ENCODE data around the gene FAM149A.

Gene FAM149A

DNA sequence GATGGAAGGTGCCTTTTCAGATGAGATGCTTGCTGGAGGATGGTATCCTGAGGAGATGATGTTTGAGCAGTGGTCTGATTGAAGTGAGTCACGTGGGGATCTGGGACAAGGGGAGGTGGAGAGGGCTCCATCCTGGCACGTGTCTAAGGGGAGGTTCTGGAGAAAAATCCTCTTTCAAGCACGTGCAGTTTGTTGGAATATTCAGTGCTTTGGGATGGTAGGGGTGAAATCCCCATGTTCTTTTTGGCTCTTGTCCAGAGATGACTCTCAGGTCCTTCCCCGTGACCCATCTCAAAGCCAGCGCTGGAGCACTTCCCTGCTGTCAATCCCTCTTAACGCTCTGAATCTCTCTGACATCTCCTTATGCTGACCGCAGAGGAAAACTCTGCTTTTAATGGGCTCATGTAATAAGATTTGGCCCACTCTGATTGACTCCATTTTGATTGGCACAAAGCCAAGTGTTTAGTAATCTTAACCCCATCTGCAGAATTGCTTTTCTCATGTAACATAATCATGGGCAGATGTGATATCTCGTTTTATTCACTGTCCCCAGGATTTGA, 112.0 kb downstream of the FAM149A start (continued):
- TF ChIP-seq, protein P1, sequence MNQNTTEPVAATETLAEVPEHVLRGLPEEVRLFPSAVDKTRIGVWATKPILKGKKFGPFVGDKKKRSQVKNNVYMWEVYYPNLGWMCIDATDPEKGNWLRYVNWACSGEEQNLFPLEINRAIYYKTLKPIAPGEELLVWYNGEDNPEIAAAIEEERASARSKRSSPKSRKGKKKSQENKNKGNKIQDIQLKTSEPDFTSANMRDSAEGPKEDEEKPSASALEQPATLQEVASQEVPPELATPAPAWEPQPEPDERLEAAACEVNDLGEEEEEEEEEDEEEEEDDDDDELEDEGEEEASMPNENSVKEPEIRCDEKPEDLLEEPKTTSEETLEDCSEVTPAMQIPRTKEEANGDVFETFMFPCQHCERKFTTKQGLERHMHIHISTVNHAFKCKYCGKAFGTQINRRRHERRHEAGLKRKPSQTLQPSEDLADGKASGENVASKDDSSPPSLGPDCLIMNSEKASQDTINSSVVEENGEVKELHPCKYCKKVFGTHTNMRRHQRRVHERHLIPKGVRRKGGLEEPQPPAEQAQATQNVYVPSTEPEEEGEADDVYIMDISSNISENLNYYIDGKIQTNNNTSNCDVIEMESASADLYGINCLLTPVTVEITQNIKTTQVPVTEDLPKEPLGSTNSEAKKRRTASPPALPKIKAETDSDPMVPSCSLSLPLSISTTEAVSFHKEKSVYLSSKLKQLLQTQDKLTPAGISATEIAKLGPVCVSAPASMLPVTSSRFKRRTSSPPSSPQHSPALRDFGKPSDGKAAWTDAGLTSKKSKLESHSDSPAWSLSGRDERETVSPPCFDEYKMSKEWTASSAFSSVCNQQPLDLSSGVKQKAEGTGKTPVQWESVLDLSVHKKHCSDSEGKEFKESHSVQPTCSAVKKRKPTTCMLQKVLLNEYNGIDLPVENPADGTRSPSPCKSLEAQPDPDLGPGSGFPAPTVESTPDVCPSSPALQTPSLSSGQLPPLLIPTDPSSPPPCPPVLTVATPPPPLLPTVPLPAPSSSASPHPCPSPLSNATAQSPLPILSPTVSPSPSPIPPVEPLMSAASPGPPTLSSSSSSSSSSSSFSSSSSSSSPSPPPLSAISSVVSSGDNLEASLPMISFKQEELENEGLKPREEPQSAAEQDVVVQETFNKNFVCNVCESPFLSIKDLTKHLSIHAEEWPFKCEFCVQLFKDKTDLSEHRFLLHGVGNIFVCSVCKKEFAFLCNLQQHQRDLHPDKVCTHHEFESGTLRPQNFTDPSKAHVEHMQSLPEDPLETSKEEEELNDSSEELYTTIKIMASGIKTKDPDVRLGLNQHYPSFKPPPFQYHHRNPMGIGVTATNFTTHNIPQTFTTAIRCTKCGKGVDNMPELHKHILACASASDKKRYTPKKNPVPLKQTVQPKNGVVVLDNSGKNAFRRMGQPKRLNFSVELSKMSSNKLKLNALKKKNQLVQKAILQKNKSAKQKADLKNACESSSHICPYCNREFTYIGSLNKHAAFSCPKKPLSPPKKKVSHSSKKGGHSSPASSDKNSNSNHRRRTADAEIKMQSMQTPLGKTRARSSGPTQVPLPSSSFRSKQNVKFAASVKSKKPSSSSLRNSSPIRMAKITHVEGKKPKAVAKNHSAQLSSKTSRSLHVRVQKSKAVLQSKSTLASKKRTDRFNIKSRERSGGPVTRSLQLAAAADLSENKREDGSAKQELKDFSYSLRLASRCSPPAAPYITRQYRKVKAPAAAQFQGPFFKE (tag by site-specific recombination; IDR thresholded peaks at IDR 0.05; ENCODE audit: borderline replicate concordance): no peak
- TF ChIP-seq ZNF114 (tag by site-specific recombination; IDR thresholded peaks at IDR 0.05): no peak
- TF ChIP-seq ZNF560 (tag by site-specific recombination; IDR thresholded peaks at IDR 0.05; ENCODE audit: borderline replicate concordance): no peak
- TF ChIP-seq ZNF473 (tag by site-specific recombination; IDR thresholded peaks at IDR 0.05): no peak
- TF ChIP-seq HOXA7 (CRISPR knock-in tag; IDR thresholded peaks at IDR 0.05; ENCODE audit: borderline replicate concordance): no peak
- no peak for TF ChIP-seq ZNF2 (tag by site-specific recombination; IDR thresholded peaks at IDR 0.05)
- peak; percentile 65 for TF ChIP-seq ZNF558 (tag by site-specific recombination; IDR thresholded peaks at IDR 0.05)
- no peak for TF ChIP-seq ZNF354C (tag by site-specific recombination; IDR thresholded peaks at IDR 0.05; ENCODE audit: borderline replicate concordance, low read depth)
- TF ChIP-seq, protein P2, sequence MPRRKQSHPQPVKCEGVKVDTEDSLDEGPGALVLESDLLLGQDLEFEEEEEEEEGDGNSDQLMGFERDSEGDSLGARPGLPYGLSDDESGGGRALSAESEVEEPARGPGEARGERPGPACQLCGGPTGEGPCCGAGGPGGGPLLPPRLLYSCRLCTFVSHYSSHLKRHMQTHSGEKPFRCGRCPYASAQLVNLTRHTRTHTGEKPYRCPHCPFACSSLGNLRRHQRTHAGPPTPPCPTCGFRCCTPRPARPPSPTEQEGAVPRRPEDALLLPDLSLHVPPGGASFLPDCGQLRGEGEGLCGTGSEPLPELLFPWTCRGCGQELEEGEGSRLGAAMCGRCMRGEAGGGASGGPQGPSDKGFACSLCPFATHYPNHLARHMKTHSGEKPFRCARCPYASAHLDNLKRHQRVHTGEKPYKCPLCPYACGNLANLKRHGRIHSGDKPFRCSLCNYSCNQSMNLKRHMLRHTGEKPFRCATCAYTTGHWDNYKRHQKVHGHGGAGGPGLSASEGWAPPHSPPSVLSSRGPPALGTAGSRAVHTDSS (tag by site-specific recombination; IDR thresholded peaks at IDR 0.05): no peak
- no peak for TF ChIP-seq ZNF514 (tag by site-specific recombination; IDR thresholded peaks at IDR 0.05)
- TF ChIP-seq, protein P3, sequence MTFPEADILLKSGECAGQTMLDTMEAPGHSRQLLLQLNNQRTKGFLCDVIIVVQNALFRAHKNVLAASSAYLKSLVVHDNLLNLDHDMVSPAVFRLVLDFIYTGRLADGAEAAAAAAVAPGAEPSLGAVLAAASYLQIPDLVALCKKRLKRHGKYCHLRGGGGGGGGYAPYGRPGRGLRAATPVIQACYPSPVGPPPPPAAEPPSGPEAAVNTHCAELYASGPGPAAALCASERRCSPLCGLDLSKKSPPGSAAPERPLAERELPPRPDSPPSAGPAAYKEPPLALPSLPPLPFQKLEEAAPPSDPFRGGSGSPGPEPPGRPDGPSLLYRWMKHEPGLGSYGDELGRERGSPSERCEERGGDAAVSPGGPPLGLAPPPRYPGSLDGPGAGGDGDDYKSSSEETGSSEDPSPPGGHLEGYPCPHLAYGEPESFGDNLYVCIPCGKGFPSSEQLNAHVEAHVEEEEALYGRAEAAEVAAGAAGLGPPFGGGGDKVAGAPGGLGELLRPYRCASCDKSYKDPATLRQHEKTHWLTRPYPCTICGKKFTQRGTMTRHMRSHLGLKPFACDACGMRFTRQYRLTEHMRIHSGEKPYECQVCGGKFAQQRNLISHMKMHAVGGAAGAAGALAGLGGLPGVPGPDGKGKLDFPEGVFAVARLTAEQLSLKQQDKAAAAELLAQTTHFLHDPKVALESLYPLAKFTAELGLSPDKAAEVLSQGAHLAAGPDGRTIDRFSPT (tag by site-specific recombination; IDR thresholded peaks at IDR 0.05): peak; percentile 43; the same call in 1 of the 2 replicates
- no peak for TF ChIP-seq ZNF175 (tag by site-specific recombination; IDR thresholded peaks at IDR 0.05)
- TF ChIP-seq SP3 (tag by site-specific recombination; IDR thresholded peaks at IDR 0.05): no peak
- peak; percentile 40; the same call in 1 of the 2 replicates for TF ChIP-seq ZNF677 (tag by site-specific recombination; IDR thresholded peaks at IDR 0.05)
- peak; percentile 50; the same call in 1 of the 2 replicates for TF ChIP-seq ZNF830 (tag by site-specific recombination; IDR thresholded peaks at IDR 0.05; ENCODE audit: low read depth)
- TF ChIP-seq, protein P4, sequence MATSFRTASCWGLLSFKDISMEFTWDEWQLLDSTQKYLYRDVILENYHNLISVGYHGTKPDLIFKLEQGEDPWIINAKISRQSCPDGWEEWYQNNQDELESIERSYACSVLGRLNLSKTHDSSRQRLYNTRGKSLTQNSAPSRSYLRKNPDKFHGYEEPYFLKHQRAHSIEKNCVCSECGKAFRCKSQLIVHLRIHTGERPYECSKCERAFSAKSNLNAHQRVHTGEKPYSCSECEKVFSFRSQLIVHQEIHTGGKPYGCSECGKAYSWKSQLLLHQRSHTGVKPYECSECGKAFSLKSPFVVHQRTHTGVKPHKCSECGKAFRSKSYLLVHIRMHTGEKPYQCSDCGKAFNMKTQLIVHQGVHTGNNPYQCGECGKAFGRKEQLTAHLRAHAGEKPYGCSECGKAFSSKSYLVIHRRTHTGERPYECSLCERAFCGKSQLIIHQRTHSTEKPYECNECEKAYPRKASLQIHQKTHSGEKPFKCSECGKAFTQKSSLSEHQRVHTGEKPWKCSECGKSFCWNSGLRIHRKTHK (tag by site-specific recombination; IDR thresholded peaks at IDR 0.05): no peak
- TF ChIP-seq ZBTB7A (tag by site-specific recombination; IDR thresholded peaks at IDR 0.05; ENCODE audit: low read depth): no peak
- no peak for TF ChIP-seq YY2 (tag by site-specific recombination; IDR thresholded peaks at IDR 0.05)
- TF ChIP-seq ZNF23 (tag by site-specific recombination; IDR thresholded peaks at IDR 0.05; ENCODE audit: borderline replicate concordance): no peak
- peak; percentile 70 for TF ChIP-seq ZNF549 (tag by site-specific recombination; IDR thresholded peaks at IDR 0.05)
- TF ChIP-seq, protein P5, sequence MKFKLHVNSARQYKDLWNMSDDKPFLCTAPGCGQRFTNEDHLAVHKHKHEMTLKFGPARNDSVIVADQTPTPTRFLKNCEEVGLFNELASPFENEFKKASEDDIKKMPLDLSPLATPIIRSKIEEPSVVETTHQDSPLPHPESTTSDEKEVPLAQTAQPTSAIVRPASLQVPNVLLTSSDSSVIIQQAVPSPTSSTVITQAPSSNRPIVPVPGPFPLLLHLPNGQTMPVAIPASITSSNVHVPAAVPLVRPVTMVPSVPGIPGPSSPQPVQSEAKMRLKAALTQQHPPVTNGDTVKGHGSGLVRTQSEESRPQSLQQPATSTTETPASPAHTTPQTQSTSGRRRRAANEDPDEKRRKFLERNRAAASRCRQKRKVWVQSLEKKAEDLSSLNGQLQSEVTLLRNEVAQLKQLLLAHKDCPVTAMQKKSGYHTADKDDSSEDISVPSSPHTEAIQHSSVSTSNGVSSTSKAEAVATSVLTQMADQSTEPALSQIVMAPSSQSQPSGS (tag by site-specific recombination; IDR thresholded peaks at IDR 0.05; ENCODE audit: low read depth): no peak
- TF ChIP-seq, protein P6, sequence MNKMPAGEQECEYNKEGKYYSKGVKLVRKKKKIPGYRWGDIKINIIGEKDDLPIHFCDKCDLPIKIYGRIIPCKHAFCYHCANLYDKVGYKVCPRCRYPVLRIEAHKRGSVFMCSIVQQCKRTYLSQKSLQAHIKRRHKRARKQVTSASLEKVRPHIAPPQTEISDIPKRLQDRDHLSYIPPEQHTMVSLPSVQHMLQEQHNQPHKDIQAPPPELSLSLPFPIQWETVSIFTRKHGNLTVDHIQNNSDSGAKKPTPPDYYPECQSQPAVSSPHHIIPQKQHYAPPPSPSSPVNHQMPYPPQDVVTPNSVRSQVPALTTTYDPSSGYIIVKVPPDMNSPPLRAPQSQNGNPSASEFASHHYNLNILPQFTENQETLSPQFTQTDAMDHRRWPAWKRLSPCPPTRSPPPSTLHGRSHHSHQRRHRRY (tag by site-specific recombination; IDR thresholded peaks at IDR 0.05): no peak
- TF ChIP-seq ZNF214 (tag by site-specific recombination; IDR thresholded peaks at IDR 0.05; ENCODE audit: borderline replicate concordance): peak; percentile 61; the same call in 1 of the 2 replicates
- TF ChIP-seq MEIS1 (CRISPR knock-in tag; IDR thresholded peaks at IDR 0.05; ENCODE audit: borderline replicate concordance): no peak
- TF ChIP-seq WT1 (tag by site-specific recombination; IDR thresholded peaks at IDR 0.05): peak; percentile 83
- TF ChIP-seq ZNF239 (tag by site-specific recombination; IDR thresholded peaks at IDR 0.05): no peak

All from HEK293 (cell line).